H1 (cell line): ENCODE measurements around the gene ST6GALNAC3. TPM values are rescaled to one million over a fixed set of nuclear protein-coding genes. Genes with fewer than 3 reads are reported as not detected.

Experiments used
- ASH2L ChIP-seq: fragments of 200-600, 300-600 bp; sonication (generic); IDR thresholded peaks from one replicate; pipeline ENCODE4 v1.7.1; 2017; ENCODE audit warnings: low read length
- EP300 ChIP-seq, 2 experiments: IDR thresholded peaks; 1 replicate in 1 of 2; 2 replicates in 1 of 2; pipeline ENCODE4 v1.6.1; 2011 to 2012; ENCODE audit warnings: low read depth in 2 of 2, low read length in 2 of 2, mild to moderate bottlenecking in 2 of 2, borderline replicate concordance in 1 of 2, inconsistent platforms in 1 of 2, moderate library complexity in 1 of 2
- HDAC6 ChIP-seq: IDR thresholded peaks from one replicate; pipeline ENCODE4 v1.7.1; 2012; ENCODE audit warnings: low read depth, mild to moderate bottlenecking, inconsistent platforms, low read length, moderate library complexity
- POLR2A ChIP-seq, 2 experiments: IDR thresholded peaks; 1 replicate in 1 of 2; 2 replicates in 1 of 2; pipeline ENCODE4 v1.6.1; 2011; ENCODE audit warnings: low read depth in 2 of 2, low read length in 2 of 2, mild to moderate bottlenecking in 2 of 2; ENCODE audit errors: control extremely low read depth in 1 of 2
- SRF ChIP-seq: IDR thresholded peaks from 2 replicates; pipeline ENCODE4 v1.6.1; 2011; ENCODE audit warnings: mild to moderate bottlenecking, low read depth, low read length, moderate library complexity
- YY1 ChIP-seq: IDR thresholded peaks from 2 replicates; pipeline ENCODE4 v1.6.1; 2011; ENCODE audit warnings: low read depth, mild to moderate bottlenecking, low read length
- polyA plus RNA-seq, 7 experiments: library from polyadenylated mRNA; depleted of rRNA in 3 of 7; stranded (reverse) in 5 of 7; unstranded in 2 of 7; fragments of >200 nt in 5 of 7; fragments of 200-250 nt in 2 of 7; gene quantifications; 1 replicate in 5 of 7; 2 replicates in 1 of 7; 4 replicates in 1 of 7; pipeline versions ENCODE4 v1.2.1 to v1.2.3, GENCODE V29; 2011 to 2013; ENCODE audit warnings: missing spikeins in 2 of 7, mixed read lengths in 2 of 7
- total RNA-seq: library from RNA; stranded (reverse); fragmentation: NEBNext Ultra II Directional; extraction: Animal tissue kit (Norgen Biotek cat#: 25700); gene quantifications from 2 replicates; pipeline ENCODE4 v1.2.1, GENCODE V29; 2021

ST6GALNAC3 gene
- total and polyA plus RNA-seq, 2 of the 8 experiments (the other 6 are each of a cell fraction or from before 2014, with no cell fraction given) = 4.9 to 19.0 TPM

DNA sequence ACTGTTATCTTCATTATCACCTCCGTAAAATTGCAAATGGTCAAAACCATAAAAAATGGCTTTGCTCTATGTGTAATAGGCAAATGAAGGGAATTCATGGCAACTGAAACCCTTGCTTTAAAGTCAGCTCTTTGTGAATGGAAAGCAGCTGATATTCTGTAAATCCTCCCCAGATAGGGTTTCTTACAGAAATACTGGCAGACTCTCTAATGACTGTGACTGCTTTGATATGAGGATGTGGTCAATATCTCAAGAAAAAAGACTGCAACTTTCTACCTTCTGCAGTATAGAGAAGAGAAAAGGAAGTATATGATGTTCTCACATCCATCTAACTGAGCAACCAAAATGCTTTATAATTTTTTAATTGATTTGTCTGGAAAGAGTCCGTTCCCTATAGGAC, 193.1 kb downstream of the ST6GALNAC3 start (continued):
- TF ChIP-seq HDAC6 (no peak), POLR2A (IDR thresholded peaks at IDR 0.05; ENCODE audit: control extremely low read depth in 1 of 2, low read depth in 2 of 2, low read length in 2 of 2) (no peak), ASH2L (no peak), YY1 (no peak), SRF (no peak), EP300 (IDR thresholded peaks at IDR 0.05; ENCODE audit: borderline replicate concordance in 1 of 2, low read depth in 2 of 2, low read length in 2 of 2) (no peak)
